ENCODE data around the gene RAPGEF2.
A peak's percentile ranks its signal among the peaks of the same experiment; 100 is the strongest.

Gene RAPGEF2

GRCh38 chr4:159341522-159341921 lies 238.6 kb downstream of the RAPGEF2 start:
- Histone ChIP-seq H3K4me3 (no peak overlapping the region), H3K4me2 (no peak overlapping the region), H3K4me1 (no peaks in the 10 kb centered on the region), H4K20me1 (no peaks in the 10 kb centered on the region), H3K27me3 (no peaks in the 10 kb centered on the region), H3K9ac (no peak overlapping the region), H3K36me3 (peaks cover 77% of the 10 kb centered on the region), H3K27ac (no peak overlapping the region), H3K9me3 (no peaks in the 10 kb centered on the region)
- TF ChIP-seq Cebpa-rat (IDR thresholded peaks at IDR 0.05) = no peak; the same call in 1 of the 2 replicates

GRCh38 chr4:159342374-159342773 lies 239.5 kb downstream of the RAPGEF2 start:
- H3K36me3 ChIP-seq = peaks cover 85% of the 10 kb centered on the region
- no peaks in the 10 kb centered on the region for H4K20me1 ChIP-seq
- no peak for TF ChIP-seq Cebpa-rat (IDR thresholded peaks at IDR 0.05)
- no peaks in the 10 kb centered on the region for H3K27me3 ChIP-seq
- no peak overlapping the region for H3K27ac ChIP-seq
- no peaks in the 10 kb centered on the region for H3K4me1 ChIP-seq
- H3K4me2 ChIP-seq = no peak overlapping the region
- peaks cover 4% of the 10 kb centered on the region for H3K9me3 ChIP-seq
- no peak overlapping the region for H3K9ac ChIP-seq
- H3K4me3 ChIP-seq = no peak overlapping the region

GRCh38 chr4:159343116-159343515 lies 240.2 kb downstream of the RAPGEF2 start:
- Histone ChIP-seq H3K27ac (no peak overlapping the region), H3K9me3 (peaks cover 4% of the 10 kb centered on the region), H3K4me2 (no peak overlapping the region), H3K4me1 (no peaks in the 10 kb centered on the region), H3K9ac (no peak overlapping the region), H3K27me3 (no peaks in the 10 kb centered on the region), H3K36me3 (peaks cover 89% of the 10 kb centered on the region), H3K4me3 (no peak overlapping the region), H4K20me1 (no peaks in the 10 kb centered on the region)
- no peak for TF ChIP-seq Cebpa-rat (IDR thresholded peaks at IDR 0.05)

GRCh38 chr4:159344877-159345276 lies 242.0 kb downstream of the RAPGEF2 start:
- Histone ChIP-seq H3K9me3 (peaks cover 4% of the 10 kb centered on the region), H3K36me3 (peaks cover 84% of the 10 kb centered on the region), H3K9ac (no peak overlapping the region), H3K27me3 (no peaks in the 10 kb centered on the region), H3K4me2 (no peak overlapping the region), H3K4me1 (no peaks in the 10 kb centered on the region), H3K27ac (no peak overlapping the region), H4K20me1 (no peaks in the 10 kb centered on the region), H3K4me3 (no peak overlapping the region)
- TF ChIP-seq Cebpa-rat (IDR thresholded peaks at IDR 0.05) = no peak

- no peaks in the 10 kb centered on the region for H4K20me1 ChIP-seq
- TF ChIP-seq Cebpa-rat (IDR thresholded peaks at IDR 0.05) = no peak
- no peaks in the 10 kb centered on the region for H3K4me1 ChIP-seq
- H3K4me2 ChIP-seq = no peak overlapping the region
- H3K9me3 ChIP-seq = peaks cover 4% of the 10 kb centered on the region
- H3K27ac ChIP-seq = no peak overlapping the region
- no peak overlapping the region for H3K4me3 ChIP-seq
- peaks cover 84% of the 10 kb centered on the region for H3K36me3 ChIP-seq
- H3K27me3 ChIP-seq = no peaks in the 10 kb centered on the region
- H3K9ac ChIP-seq = no peak overlapping the region
Observed at GRCh38 chr4:159346681-159347080, 243.8 kb downstream of the RAPGEF2 start.

GRCh38 chr4:159347813-159348212 lies 244.9 kb downstream of the RAPGEF2 start:
- Histone ChIP-seq H3K4me3 (no peak overlapping the region), H3K4me2 (no peak overlapping the region), H3K4me1 (no peaks in the 10 kb centered on the region), H3K9ac (no peak overlapping the region), H3K27me3 (no peaks in the 10 kb centered on the region), H3K9me3 (peaks cover 4% of the 10 kb centered on the region), H3K27ac (no peak overlapping the region), H4K20me1 (no peaks in the 10 kb centered on the region), H3K36me3 (peaks cover 83% of the 10 kb centered on the region)
- no peak for TF ChIP-seq Cebpa-rat (IDR thresholded peaks at IDR 0.05)

GRCh38 chr4:159349332-159349731 lies 246.5 kb downstream of the RAPGEF2 start:
- no peak for TF ChIP-seq Cebpa-rat (IDR thresholded peaks at IDR 0.05)
- no peak overlapping the region for H3K9ac ChIP-seq
- H3K27ac ChIP-seq = no peak overlapping the region
- no peaks in the 10 kb centered on the region for H3K4me1 ChIP-seq
- peaks cover 4% of the 10 kb centered on the region for H3K9me3 ChIP-seq
- H3K27me3 ChIP-seq = no peaks in the 10 kb centered on the region
- H3K4me3 ChIP-seq = no peak overlapping the region
- H4K20me1 ChIP-seq = no peaks in the 10 kb centered on the region
- H3K36me3 ChIP-seq = peaks cover 82% of the 10 kb centered on the region
- H3K4me2 ChIP-seq = no peak overlapping the region

- H3K36me3 ChIP-seq = peaks cover 80% of the 10 kb centered on the region
- H3K4me2 ChIP-seq = no peak overlapping the region
- H3K27me3 ChIP-seq = no peaks in the 10 kb centered on the region
- no peaks in the 10 kb centered on the region for H3K4me1 ChIP-seq
- no peaks in the 10 kb centered on the region for H3K9me3 ChIP-seq
- H3K9ac ChIP-seq = no peak overlapping the region
- no peak for TF ChIP-seq Cebpa-rat (IDR thresholded peaks at IDR 0.05)
- H3K27ac ChIP-seq = no peak overlapping the region
- H3K4me3 ChIP-seq = no peak overlapping the region
- no peaks in the 10 kb centered on the region for H4K20me1 ChIP-seq
Observed at GRCh38 chr4:159352609-159353008, 249.7 kb downstream of the RAPGEF2 start.

- Histone ChIP-seq H3K27ac (no peak overlapping the region), H3K27me3 (no peaks in the 10 kb centered on the region), H4K20me1 (no peaks in the 10 kb centered on the region), H3K4me1 (no peaks in the 10 kb centered on the region), H3K4me2 (no peak overlapping the region), H3K4me3 (no peak overlapping the region), H3K9me3 (no peaks in the 10 kb centered on the region), H3K36me3 (peaks cover 78% of the 10 kb centered on the region), H3K9ac (no peak overlapping the region)
- TF ChIP-seq Cebpa-rat (IDR thresholded peaks at IDR 0.05) = no peak
Observed at GRCh38 chr4:159353422-159354116, 250.7 kb downstream of the RAPGEF2 start.

- H3K27ac ChIP-seq = no peak overlapping the region
- no peak overlapping the region for H3K4me2 ChIP-seq
- H3K4me3 ChIP-seq = no peak overlapping the region
- no peaks in the 10 kb centered on the region for H3K4me1 ChIP-seq
- H3K27me3 ChIP-seq = no peaks in the 10 kb centered on the region
- H3K36me3 ChIP-seq = peaks cover 88% of the 10 kb centered on the region
- H4K20me1 ChIP-seq = no peaks in the 10 kb centered on the region
- TF ChIP-seq Cebpa-rat (IDR thresholded peaks at IDR 0.05) = no peak
- H3K9me3 ChIP-seq = no peaks in the 10 kb centered on the region
- no peak overlapping the region for H3K9ac ChIP-seq
Observed at GRCh38 chr4:159355466-159355865, 252.6 kb downstream of the RAPGEF2 start.

- H3K27ac ChIP-seq = no peak overlapping the region
- no peak overlapping the region for H3K4me2 ChIP-seq
- H3K4me3 ChIP-seq = no peak overlapping the region
- no peaks in the 10 kb centered on the region for H3K27me3 ChIP-seq
- no peak overlapping the region for H3K9ac ChIP-seq
- no peaks in the 10 kb centered on the region for H3K4me1 ChIP-seq
- H3K36me3 ChIP-seq = peaks cover 85% of the 10 kb centered on the region
- peak; percentile 13; the same call in 1 of the 2 replicates for TF ChIP-seq Cebpa-rat (IDR thresholded peaks at IDR 0.05)
- no peaks in the 10 kb centered on the region for H4K20me1 ChIP-seq
- H3K9me3 ChIP-seq = no peaks in the 10 kb centered on the region
Observed at GRCh38 chr4:159357350-159357749, 254.5 kb downstream of the RAPGEF2 start.

Data from BLaER1 (cell line).